Hindlimb muscle (tissue), 1 donor: ENCODE measurements around the gene CD84. TPM values are rescaled to one million over a fixed set of nuclear protein-coding genes. Genes with fewer than 3 reads are reported as not detected.
"Not testable (repeated sequence)": the region's sequence is repeated elsewhere in the genome, so short reads cannot be mapped to it uniquely, and the experiment has no call there.

ENCODE experiments used
- DNase-seq: peaks from one replicate; pipeline ENCODE4 v3.0.0-alpha.2; 2013
- polyA plus RNA-seq: library from polyadenylated mRNA; unstranded; fragments of 120-200 nt; gene quantifications from one replicate; pipeline ENCODE4 v1.2.1, GENCODE V29; 2013; ENCODE audit not compliant: insufficient read length

CD84 gene
- polyA plus RNA-seq, 1 donor: 3.2 TPM

DNA sequence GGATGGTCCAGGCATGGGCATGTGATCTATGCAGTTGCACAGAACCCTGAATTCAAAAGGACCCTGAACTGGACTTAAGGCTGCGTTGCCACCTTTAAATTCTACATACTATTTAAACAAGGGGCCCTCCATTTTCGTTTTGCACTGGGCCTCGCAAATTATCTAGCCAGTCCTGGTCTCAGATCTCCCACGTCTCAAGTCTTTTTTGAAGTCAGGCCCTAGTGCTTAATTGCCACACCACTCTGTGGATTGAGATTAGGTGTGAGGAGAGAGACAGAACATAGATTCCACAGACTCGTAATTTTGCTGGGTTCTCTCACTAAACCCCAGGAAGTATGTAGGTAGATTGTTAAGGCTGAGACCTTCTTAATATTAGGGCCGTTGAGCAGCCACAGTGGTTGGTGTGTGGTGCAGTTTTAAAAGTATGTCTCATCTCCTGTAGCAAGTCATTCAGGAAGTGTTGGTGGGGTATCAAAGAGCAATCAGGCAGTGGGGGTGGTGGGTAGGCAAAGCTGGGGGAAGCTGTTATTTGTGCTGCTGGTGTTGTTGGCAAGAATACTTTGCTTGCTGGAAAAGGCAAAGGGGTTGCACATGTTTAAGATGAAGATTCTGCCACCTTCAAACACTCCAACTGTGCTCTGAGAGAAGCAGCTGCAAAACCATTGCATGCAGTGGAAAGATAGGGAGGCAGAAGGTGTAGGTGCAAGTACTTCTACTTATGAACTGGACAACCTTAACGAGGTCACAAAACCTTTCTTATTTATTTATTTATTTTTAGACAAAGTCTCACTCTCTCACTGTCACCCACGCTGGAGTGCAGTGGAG lies 11.2 kb downstream of the CD84 start:
- no peak for DNase-seq

DNA sequence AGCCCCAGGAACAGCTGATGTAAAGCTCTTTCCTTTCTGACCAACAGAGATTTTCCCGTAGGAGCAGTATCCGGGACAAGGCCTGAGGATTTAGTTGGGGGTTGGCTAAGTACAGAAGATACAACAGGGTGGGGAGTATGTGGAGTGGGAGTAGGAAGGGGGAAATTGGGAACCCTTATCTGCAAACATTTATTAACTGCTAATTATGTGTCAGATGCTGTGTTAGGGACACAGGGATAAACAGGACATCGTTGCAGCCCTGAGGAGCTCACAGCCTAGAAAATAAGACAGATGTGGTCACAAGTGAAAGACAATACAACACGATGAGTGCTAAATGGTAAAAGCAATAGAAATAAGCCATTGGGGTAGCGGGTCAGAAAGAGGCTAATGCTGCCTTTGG lies 12.0 kb downstream of the CD84 start:
- DNase-seq: no peak

DNA sequence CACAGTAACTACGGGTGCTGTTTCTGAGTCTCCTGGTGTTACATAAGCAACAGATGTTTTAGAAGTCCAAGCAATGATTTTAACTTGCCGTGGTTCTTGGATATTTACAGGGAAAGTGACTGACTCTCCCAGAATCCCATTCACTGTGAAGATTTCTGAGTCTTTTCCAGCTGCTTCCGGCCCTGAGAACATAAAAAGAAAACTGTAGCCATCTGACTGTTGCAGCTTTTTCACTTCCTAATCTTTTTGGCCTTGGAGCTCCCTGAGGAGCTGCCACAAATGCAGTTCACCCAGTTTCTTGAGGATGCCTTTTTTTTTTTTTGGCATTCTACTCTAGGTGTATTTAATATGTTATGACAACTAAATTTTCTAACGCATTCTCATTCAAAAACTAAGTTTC lies 13.7 kb downstream of the CD84 start:
- DNase-seq: peak; percentile 14

DNA sequence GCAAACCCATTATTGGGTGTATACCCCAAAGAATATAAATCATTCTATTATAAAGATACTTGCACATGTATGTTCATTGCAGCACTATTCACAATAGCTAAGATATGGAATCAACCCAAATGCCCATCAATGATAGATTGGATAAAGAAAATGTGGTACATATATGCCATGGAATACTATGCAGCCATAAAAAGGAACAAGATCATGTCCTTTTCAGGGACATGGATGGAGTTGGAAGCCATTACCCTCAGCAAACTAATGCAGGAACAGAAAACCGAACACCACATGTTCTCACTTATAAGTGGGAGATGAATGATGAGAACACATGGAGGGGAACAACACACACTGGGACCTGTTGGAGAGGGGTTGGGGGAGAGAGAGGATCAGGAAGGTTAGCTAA lies 16.1 kb downstream of the CD84 start:
- DNase-seq: not testable (repeated sequence)

DNA sequence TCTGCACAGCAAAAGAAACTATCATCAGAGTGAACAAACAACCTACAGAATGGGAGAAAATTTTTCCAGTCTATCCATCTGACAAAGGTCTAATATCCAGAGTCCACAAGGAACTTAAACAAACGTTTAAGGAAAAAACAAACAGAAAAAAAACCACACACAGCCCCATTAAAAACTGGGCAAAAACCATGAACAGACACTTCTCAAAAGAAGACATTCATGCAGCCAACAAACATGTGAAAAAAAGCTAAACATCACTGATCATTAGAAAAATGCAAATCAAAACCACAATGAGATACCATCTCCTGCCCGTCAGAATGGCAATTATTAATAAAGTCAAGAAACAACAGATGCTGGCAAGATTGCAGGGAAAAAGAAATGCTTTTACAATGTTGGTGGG lies 16.6 kb downstream of the CD84 start:
- DNase-seq: not testable (repeated sequence)

DNA sequence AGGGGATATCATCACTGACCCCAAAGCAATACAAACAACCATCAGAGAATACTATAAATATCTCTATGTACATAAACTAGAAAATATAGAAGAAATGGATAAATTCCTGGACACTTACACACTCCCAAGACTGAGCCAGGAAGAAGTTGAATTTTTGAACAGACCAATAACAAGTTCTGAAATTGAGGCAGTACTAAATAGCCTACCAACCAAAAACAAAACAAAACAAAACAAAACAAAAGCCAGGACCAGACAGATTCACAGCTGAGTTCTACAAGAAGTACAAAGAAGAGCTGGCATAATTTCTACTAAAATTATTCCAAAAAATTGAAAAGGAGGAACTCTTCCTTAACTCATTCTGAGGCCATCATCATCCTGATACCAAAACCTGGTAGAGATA lies 18.5 kb downstream of the CD84 start:
- no peak for DNase-seq

DNA sequence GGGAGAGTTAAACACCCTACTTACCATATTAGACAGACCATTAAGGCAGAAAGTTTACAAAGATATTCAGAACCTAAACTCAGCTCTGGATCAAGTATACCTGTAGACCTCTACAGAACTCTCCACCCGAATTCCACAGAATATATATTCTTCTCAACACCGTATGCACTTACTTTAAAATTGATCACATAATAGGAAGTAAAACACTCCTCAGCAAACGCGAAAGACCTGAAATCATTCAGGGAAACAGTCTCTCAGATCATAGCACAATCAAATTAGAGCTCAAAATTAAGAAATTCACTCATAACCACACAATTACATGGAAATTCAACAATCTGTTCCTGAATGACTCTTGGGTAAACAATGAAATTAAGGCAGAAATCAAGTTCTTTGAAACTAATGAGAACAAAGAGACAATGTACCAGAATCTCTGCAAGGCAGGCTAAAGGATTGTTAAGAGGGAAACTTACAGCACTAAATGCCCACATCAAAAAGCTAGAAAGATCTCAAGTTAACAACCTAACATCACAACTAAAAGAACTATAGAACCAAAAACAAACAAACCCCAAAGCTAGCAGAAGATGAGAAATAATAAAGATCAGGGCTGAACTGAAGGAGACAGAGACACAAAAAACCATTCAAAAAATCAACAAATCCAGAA lies 19.1 kb downstream of the CD84 start:
- no peak for DNase-seq

DNA sequence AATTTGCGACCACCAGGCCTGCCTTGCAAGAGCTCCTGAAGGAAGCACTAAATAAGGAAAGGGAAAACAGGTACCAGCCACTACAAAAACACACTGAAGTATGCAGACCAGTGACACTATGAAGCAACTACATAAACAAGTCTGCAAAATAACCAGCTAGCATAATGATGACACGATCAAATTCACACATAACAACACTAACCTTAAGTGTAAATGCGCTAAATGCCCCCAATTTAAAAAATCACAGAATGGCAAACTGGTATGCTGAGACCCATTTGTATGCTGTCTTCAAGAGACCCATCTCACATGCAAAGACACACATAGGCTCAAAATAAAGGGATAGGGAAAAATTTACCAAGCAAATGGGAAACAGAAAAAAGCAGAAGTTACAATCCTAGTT lies 19.9 kb downstream of the CD84 start:
- not testable (repeated sequence) for DNase-seq

DNA sequence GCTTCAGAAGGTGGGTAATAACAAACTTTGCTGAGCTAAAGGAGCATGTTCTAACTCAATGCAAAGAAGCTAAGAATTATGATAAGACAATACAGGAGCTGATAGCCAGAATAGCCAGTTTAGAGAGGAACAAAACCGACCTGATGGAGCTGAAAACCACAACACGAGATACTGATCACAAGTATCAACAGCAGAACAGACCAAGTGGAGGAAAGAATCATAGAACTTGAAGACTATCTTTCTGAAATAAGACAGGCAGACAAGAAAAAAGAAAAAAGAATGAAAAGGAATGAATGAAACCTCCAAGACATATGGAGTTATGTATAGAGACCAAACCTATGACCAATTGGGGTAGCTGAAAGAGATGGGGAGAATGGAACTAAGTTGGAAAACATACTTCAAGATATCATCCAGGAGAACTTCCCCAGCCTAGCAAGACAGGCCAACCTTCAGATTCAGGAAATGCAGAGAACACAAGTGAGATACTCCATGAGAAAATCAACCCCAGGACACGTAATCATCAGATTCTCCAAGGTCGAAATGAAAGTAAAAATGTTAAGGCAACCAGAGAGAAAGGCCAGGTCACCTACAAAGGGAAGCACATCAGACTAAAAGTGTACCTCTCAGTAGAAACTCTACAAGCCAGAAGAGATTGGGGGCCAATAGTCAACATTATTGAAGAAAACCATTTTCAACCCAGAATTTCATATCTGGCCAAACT lies 20.5 kb downstream of the CD84 start:
- DNase-seq: no peak

DNA sequence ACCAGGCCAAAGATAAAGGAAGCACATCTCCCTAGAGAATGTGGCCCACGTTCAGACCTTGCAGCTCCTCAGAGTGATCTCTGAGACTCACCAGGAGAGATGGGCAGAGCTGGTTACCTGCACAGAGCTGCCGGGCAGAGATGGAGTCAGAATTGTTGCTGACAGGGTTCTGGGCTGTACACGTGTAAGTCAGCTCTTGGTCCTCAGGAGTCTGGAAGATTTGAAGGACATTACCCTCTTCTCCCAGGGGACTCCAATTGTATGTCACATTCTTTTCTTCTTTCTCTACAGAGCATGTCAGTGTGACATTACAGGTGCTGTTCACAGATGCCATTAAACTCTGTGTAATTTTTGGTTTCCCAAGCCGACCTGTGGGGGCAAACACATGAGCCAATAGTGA lies 25.5 kb downstream of the CD84 start:
- DNase-seq: no peak

DNA sequence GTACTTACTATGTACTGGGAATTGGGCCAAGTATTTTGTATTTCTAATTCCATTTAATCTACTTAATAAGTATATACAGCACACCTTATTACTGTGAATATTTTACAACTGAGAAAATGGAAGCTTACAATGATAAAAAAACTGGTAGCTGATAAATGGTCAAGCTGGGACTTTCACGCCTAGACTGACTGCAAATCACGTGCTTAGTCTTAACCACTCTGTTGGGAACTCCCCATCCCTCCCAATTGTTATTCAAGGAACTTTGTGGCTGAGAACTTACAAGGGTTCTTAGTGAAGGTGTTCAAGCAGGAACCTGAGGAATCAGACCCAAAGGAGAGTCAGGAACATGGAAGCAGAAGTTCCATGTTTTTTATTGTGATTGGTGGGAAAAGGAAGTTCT lies 26.9 kb downstream of the CD84 start:
- DNase-seq: no peak

DNA sequence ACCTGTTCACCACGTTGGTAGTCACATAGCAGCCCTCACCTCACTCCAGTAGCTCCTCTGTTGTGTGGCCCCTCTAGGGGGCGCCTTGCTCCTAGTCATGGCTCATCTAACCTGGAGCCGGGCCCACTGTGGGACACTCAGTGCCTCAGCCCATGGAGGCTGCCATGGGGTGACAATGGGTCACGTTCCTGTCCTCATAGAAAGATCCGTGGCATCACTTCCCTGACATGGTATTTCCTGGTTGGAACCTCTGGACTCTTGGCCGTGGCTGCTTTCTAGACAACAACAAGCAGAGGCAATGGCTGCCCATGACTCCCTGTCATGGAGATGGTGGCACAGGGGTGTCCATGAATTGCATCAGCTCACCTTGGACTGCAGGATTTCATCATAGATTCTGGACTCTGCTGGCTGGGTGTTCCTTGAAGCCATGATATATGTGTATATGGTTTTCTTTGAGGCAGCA lies 28.7 kb downstream of the CD84 start:
- no peak for DNase-seq

DNA sequence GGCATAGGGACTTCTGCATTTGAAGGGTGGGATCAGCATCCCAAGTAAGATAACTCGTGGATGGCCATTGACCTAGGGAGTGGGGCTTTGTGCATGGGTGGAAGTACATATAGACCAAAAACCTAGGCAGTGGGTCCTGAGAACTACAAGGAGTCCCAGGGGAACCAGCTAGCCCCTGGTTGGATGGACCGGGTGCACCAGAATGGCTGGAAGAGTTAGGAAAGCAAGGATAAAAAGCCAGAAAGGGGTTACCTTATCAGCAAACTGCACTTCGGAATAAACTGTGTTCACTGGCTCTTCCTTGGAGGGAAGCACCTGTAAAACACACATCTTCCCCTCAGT lies 29.7 kb downstream of the CD84 start:
- no peak for DNase-seq

DNA sequence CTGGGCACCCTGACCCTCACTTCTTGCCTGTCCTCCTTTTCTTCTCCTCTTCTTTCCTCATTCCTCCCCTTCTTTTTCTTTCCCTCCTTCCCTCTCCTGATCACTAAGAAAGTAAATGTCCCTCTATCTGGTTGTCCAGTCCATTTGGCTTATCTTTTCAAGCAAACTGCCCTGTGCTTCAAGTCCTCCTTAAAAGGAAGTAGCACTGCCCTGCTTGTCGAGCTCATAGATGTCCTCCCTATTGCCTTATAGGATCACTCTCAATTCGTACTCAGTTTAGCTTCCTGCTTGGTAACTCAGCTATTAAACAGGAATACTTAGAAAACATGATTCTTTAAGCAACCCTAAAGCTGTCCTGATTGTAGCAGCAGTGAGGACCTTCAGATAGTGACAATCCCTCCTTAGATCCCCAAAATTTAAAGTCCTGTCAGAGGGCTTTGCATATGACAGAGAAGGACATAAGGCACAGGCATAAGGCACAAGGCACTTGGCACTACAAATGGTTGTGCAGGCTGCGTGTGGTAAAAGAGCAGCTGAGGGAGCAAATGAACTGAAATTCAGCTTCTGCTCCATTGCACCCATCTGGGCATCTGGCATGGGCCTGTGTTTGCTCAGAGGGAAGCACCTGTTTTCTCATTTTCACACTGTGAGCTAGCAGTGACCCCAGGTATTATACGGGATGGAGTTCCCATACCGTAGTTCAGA lies 30.2 kb downstream of the CD84 start:
- DNase-seq: no peak

DNA sequence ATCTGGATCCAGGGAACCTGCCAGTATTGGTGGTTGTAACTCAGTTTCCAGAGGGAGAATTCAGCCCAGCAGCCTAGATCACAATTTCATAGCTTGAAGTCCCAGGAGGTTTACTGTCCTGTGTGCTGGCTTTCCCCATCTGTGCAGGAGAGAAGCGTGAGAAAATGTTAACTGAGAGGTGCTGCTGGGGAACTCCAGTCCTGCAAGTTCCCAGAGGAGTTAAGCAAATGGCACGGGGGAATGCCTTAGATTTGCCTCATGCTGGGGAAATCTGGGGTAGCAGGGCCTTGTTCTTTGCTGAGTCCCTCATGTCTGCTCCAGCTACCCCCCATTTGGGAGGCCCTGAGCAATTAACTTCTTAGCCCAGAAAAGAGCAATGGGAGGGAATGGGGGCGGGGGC lies 31.1 kb downstream of the CD84 start:
- DNase-seq: no peak

DNA sequence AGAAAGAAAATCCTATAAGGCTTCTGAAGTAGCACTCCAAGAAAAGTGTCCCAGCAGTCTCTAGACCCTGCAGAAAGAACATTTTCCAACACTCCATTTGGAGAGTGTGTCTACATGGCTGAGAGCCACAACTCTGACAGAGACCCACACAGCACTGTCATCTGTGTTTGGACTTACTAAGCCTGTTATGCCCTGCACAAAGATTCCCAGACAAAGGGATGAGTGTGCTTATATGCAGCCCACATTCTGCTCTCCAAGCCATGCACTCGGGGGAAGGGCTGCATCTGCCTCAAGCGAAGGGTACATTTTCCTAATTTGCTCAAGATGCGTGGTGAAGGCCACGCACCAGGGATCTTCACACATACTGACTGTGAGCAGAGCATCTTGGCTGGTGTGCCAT lies 31.9 kb downstream of the CD84 start:
- DNase-seq: no peak

DNA sequence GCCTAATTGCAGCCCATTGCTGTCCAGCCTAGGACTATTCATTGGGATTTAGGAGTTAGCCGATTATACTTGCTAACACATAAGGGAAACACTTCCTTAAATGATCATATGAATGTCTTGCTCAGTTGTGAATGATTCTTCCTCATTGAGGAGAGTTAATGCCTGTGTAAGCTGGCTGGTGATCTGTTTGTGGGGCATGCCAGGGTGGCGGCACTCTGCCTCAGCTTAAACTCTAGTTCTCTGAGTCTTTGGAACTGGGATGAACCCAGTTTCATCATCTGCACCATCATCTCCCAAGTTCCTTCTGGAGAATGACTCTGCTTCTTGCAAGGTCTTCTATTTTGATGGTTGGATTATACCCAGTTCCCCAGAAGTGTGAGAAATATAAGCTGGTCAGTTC lies 32.4 kb downstream of the CD84 start:
- DNase-seq: no peak

DNA sequence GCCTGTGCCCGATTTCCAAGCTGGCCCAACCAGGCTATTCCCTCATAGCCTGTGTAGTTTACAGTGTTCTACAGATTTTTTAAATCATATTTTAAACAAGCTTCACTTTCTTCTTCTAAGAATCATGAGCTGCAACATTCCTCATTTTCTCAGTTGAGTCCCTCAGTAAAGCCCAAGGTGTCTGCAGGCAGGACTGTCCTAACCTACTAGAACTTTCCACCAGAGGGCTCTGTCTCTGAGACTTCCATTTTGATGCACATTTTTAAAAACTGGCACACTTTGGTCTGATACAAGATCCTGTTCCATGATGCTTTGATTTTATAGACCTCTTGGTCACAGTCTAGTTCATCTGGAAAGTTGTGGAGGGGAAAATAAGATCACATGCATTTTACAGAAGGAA lies 34.6 kb downstream of the CD84 start:
- no peak for DNase-seq

DNA sequence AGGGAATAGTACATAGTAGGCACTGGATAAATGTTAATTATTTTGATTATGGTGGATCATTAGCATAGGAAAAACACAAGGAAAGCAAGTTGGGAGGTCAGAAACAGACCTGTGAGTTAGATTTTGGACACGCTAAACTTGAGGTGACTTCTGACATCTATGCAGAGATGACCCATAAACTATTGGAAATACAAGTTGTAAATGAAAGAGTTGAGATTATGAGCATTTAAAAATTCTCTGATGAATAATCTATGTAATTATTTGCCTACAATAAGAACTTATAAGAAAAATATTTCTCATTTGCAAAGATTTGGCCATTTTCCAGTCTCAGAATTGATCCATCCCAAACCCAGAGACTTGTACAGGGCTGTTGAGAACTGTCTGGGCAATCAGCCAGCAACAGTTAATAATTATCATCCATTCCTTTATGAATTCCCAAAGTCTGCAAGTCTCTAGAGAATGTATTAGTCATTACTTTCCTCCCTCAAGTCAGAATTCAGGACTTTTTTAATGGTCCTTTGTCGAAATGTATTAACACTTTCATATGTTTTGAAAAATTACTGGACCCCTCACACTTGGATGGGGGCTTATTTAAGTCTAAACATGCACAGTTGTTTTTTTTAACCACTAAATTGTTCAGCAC lies 36.9 kb downstream of the CD84 start:
- no peak for DNase-seq

DNA sequence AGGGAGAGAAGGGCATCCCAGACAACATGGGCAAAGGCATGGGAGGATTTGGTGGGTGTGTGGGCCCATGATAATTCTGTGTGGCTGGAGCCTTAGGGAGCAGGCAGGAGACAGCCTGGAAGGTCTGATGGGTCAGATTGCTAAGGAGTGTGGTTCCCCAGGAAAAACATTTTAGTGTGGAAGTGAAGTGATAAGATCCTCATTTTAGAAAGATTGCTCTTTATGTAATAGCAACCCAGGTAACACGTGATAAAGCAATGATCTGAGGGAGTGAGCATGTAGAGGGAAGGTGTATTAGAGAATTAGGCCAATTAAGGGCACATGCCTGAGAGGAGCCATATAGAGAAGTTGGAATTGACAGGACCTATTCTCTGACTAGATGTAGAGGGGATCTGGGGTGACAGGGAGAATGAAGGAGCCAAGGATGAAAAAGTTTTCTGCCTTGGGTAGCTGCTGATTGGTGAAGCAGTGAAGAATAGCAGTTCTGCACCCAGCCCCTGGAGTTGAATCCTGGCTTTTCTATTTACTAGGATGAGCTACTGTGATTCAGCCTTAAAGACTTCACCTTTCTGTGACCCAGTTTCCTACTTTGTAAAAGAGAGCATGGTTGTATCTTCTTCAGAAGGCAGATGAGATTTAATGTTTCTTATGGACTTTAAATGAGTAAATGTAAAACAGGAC lies 37.5 kb downstream of the CD84 start:
- DNase-seq: no peak

DNA sequence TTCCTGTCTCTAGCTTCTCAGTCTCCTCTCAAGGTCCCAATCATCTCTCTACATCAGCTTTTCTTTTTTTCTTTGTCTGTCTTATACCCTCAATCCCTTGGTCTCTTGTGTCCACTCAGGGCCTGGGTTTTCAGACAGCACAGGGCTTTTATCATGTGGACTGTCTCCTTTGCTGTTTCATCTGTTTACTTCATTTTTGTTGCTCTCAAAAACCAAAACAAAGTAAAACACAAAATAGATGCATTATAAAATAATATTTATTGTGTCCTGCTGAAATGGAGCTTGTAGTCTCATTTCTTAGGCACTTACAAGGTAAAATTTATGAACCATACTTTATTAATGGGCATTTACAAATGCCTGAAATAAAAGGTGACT lies 38.5 kb downstream of the CD84 start:
- DNase-seq: no peak
